Activated CD4-positive, alpha-beta T cell treated with anti-CD3 and anti-CD28 coated beads, Interleukin-2, Interleukin-4, amounts not matched to agents 100 ng/mL and 50 ng/mL, durations not matched to agents 16 hours and 8 hours (primary cell): ENCODE data around the gene SETMAR.
"Not testable (repeated sequence)": the region's sequence is repeated elsewhere in the genome, so short reads cannot be mapped to it uniquely, and the experiment has no call there.

Experiments used
- DNase-seq: peaks from one replicate; pipeline ENCODE4 v3.0.0-alpha.2; 2020; ENCODE audit warnings: low spot score

Gene SETMAR

DNA sequence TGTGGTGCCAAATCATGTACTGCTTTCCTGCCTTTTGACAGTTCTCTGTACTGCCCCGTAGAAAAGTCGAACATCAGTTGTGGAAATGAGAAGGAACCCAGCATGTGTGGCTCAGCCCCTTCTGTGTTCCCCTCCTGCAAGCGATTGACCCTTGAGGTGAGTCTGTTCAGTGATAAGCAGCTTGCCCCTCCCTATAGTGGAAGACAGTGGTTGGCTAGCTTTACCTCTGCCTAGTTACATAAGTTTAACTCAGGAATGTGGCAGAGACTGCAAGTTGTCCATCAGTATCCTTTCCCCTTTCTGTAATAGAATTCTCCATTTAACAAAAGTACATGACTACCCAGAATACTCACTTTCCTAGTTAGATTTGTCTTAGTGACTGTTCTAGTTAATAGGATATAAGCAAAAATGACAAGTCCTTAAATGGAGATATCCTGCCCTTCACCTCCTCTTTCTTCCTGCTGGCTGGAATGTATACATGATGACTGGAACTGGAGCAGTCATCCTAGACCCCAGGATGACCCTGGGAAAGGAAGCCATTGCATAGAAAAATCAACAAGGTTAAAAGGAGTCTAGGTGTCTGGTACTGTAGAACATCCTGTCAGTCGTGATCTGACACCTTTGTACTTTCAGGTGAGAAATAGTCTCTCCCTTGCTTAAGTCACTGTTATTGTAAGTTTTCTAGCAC is 10.6 kb downstream of the SETMAR start:
- no peak for DNase-seq

DNA sequence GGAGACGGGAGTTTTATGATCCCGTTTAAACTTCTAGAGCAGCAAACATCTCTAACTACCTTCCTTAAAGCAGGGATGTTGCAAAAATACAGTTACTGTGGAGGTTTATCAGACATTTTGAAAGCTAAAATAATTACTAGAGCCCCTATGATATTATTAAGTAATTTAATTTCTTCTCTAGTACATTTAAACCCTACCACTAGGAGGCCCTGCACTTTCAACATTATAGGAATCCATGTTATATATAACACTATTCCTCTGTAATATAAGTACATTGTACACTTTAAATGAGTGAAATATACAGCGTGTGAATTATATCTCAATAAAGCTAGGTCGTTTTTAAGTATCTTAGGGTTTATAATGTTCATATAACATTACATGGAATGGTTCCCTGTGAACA is 11.5 kb downstream of the SETMAR start:
- no peak for DNase-seq

DNA sequence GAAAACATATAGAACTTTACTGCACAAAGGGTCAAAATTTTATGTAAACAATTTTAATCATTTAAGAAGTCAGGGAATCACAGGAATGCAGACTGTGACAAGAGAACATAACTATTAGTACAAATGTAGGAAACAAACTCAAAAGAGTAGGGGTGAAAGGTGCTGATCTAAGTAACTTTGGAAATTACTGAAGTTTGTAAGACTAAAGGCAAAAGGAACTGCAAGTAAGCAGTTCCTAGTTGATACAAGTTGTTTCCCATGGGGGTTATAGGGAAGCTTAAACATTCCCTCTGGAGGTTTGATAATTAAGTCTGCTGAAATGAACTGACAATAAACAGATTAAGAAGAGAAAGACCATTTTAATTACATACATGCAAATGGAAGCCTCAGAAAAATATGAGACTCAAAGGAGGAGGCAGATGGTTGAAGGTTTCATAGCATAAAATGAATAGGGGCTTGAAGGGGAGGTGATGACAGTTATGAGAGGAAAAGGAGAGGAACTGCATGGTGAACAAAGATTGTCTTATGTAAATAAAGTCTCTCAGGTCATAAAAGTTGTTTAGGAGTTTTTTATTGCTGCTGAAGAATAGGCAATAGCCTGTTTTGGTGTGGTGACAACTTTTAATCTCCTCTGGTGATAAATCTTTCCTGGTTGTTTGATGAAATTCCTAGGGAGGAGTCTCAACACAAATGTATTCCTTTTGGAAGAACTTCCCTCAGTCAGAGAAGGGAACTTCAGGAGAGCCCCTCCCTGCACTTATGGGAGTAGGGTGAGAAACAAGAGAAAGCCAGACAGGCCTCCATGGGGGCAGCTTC is 17.1 kb downstream of the SETMAR start:
- DNase-seq, result no peak

DNA sequence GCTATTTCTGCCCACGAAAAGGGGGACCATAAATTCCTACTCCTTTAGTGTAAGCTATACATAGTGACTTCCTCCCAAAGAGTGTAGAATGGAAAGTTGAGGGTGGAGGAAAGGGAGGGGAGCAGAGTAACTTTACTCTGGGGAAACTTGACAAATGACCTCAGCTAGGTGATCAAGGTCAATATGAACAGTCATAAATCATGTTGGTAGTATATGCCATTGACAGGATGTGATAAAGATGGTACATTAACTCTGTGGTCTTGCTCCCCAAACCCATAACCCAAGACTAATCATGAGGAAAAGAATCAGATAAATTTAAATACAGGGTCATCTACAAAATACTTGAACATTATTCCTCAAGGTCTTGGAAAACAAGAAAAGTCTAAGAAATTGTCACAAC is 18.6 kb downstream of the SETMAR start:
- DNase-seq, result no peak

DNA sequence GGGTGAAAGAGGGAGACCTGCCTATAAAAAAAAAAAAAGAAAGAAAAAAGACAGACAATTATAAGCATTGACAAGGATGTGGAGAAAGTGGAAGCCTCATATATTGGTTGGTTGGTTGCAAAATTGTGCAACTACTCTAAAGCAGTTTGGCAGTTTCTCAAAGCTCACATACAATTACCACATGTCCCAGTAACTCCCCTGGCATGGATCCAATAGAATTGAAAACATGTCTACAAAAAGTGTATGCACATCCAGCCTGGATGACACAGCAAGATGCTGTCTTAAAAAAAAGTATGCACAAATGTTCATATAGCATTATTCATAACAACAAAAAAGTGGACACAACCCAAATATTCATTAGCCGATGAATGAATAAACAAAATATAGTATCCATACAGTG is 19.5 kb downstream of the SETMAR start:
- DNase-seq, result no peak

DNA sequence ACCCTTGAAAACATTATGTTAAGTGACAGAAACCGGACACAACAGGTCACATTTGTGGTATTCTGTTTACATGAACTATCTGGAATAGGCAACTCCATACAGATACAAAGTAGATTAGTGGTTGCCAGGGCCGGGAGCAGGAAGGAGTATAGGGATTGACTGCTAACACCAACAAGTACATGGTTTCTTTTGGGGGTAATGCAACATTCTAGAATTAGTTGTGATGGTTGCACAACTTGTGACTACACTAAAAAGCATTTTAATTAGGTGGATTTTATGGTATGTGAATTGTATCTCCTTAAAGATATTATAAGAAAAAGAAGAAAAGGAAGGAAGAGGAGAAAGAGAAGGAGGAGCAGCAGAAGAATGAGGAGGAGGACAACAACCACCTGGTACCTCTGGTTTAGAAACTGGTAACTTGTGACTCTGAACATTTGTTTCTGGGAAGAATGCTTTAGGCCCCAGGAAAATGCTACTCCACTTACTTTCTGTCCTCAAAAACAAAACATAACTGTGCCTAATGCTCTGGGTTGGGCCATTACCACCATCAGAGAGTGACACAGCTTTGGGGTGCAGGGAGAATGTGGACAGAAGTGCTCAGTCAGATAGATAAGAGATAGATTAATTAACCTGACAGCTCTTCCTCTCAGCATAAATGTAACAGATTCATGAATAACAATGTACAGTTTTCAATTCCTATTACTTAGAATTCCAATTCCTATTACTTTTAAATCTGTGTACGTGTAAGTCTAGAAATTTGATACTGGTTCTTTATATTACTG is 20.3 kb downstream of the SETMAR start:
- no peak for DNase-seq

DNA sequence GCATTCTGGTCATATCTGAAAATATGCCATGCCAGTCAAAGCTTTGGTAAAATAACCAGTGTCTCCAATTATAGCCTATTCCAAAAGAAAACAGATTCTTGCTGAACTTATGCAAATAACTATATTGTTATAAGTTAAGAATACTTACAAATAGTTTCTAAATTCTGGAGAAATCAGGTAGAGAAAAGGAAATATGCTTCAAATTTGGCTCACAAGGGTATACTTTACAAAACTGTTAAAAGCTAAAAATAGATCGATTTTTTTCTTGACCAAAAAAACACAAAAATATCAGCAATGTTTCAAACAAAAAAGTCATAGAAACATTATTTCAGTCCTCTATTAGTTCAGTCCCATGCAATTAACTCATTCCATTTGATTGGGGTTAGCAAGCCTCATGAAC is 23.7 kb downstream of the SETMAR start:
- no peak for DNase-seq

DNA sequence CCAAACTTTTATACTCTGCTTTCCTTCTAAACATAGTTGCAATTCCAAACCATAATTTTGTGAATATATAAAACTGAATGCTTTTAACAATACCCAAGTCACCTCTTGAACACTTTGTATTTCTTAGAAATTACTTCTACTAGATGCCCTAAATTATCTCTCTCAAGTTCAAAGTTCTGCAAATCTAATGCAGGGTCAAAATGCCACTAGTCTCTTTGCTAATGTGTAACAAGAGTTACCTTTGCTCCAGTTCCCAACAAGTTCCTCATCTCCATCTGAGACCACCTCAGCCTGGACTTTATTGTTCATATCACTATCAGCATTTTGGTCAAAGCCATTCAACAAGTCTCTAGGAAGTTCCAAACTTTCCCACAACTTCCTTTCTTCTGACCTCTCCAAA is 26.6 kb downstream of the SETMAR start:
- not testable (repeated sequence) for DNase-seq

DNA sequence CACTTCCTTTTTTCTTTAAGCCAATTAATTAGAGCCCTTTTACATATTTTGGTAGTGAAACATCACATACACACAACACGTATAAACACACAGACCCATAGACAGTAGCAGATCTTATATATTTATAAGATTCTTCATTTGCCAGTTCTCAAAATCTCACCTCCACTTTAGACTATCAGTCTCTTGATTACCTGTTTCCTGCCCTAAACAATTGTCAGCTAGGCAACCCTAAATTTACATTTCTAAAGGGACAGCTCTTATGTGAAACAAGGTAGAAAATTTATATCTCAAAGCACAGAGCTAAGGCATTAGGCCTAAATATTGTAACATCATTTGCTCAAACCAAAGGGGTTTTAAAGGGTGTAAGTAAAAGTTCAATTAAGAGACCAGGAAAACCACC is 28.9 kb downstream of the SETMAR start:
- DNase-seq, result no peak

DNA sequence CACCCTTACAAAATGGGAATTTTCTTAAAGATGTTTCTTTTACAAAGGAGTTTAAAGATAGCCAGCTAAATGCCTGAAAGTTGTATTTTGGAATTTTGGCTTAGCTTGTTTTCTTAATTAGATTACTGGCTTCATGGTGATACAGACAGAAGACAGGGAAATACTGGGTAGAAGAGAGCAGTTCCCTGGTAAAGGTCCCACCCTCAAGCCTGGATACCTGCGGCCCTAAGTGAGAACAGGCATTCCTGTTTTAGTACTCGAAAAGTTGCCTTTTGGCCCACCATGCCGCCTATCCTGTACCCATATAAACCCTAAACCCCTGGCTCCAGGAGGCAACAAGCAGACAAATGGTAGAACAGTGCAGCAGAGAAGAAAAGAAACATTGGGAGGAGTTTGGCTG is 29.4 kb downstream of the SETMAR start:
- no peak for DNase-seq

DNA sequence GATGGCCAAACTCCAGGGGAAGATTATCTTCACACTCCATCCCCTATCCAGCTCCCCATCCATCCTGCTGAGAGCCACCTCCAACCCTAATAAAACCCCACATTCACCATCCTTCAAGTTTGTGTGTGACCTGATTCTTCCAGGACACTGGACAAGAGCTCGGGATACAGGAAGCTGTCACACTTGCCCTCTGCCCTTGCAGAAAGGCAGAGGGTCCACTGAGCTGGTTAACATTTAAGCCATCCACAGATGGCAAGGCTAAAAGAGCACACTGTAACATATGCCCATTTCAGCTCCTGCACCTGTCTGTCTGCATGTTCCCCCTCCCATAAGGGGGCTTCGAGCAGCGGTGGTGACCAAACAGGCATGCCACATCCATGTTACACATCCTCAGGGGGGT is 29.8 kb downstream of the SETMAR start:
- no peak for DNase-seq

DNA sequence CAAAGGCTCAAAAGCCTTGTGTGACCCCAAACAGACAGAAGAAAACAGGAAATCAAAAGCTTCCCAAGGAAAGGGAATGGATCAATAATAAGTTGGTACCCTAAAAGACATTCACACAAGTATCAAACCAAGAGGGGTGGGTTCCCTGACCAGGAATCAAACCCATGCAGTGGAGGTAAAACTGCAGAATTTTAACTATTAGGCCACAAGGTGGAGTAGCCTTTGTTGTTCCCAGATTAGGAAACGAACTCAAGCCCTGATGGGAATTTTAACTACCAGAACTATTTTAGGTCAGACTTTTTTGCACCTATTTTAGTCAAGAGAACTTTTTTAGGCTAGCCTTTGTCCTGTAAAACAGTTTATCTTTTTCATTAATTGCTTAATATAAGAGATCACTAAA is 31.4 kb downstream of the SETMAR start:
- DNase-seq, result no peak

DNA sequence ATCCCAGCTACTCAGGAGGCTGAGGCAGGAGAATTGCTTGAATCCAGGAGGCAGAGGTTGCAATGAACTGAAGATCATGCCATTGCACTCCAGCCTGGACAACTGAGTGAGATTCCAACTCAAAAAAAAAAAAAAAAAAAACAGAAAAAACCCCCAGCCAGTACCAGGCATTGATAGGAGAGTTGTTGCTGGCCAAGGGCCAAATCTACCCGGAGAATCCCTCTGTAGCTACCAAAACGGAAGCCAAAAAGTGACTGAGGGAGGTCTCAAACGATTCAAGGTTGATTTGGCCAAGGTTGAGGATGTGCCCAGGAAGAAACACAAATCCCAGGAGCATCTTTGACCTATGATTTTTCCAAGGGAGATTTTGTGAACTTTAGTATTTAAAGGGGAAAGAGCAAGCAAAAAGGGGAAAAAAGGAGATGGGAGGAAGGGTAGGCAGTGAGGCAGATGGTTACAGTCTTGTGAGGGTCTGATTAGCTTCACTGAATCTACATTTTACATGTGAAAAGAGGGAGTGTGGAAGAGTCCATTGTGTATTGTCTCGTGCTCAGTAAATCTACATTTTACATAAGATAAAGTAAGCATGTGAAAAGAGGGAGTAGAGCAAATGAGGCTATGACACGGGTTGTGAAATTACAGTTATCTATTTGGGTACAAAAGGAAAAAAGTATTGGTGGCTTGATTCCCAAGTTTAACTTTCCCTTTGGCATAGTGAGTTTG is 32.8 kb downstream of the SETMAR start:
- DNase-seq, result no peak

DNA sequence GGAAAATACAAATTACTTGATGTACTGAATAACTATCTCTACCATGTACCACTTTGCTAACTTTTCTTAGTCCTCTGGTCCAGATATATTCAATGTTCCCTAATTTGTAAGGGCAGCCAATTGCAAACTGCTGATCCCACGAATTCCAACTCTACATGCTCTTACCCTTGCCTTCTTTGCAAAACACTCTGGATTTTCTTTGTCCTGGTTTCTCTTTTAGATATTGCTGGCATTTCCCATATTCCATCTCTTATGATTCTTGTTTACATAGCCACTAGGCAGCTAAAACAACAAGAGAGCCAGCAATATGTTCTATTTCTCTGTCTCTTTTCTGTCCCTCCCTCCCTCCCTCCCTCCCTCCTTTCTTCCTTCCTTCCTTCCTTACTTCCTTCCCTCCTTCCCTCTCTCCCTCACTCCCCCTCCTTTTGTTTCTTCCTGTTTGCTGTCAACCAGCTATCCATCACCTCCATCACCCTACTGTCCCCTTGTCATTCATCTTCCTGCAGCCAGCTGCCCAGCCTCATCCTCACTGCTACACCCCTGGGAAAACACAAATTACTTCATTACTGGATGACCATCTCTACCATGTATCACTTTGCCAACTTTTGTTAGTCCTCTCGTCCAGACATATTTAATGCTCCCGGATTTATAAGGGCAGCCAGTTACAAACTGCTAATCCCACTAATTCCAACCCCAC is 33.8 kb downstream of the SETMAR start:
- no peak for DNase-seq

DNA sequence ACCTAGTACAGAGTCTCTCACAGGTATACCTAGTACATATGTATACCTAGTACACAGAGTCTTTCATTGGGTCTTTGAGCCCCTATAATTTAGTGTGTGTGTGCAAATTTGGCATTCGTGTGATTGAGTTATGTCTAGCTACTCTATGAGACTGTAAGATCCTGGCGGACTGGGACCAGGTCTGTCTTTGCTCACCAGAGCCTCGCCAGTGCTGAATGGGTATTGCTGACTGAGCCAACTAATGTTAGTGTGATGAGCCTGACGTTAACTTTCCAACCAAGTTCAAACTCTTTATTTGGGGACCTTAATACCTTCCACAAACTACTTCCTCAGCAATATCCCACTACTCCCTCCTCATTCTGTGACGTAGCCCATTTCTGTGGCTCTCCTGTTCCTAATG is 35.6 kb downstream of the SETMAR start:
- DNase-seq, result no peak

DNA sequence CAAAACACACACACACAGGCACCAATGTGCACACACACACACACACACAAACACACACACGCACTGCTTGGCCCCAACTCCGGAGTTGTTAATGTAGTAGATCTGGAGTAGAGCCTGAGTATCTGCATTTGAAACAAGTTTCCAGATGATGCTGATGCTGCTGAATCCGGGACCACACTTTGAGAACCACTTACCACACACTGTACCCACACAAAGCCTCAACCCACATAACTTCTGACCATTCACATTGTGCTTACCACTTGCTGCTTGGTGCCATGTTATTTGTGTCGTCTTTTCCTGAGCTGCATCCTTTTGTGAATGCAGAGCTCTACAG is 36.9 kb downstream of the SETMAR start:
- no peak for DNase-seq

DNA sequence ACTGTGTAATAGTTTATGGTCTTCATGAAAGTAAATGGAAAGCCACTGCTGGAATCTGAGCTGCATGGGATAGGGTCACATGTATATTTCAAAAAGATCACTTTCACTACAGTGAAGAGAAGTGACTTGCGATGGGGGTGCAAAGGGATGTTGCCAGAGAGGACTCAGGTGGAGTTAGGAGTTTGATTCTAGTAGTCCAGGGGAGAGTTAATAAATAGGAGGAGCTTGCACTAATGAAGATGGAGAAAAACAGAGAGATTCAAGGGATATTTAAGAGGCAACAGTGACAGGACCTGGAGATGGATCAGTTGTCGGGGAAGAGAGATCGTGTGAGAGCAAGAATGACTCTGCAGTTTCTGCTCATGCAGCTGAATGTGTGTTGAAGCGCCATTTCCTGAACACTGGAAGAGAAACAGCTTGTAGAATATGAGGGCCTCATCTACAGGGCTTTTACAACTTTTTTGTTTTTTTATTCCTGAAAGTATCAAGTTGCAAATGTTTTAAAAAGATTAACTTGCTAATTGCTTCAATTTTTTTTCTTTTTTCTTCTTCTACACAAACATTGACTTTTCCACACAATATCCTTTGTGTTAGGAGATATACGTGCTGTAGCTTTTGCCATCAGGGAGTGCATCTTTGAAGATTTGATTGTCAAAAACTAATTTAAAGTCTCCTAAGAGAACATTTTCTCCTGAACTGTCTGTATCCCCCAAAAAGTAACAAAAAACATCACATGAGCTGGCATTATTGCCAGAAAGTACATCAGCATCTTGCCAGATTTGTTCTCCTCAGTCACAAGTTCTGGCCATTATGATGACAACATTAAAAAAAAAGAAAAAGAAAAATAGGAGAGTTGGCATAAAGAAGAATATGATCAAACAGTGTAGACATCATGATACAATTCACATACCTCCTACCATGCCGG is 37.5 kb downstream of the SETMAR start:
- DNase-seq, result no peak

DNA sequence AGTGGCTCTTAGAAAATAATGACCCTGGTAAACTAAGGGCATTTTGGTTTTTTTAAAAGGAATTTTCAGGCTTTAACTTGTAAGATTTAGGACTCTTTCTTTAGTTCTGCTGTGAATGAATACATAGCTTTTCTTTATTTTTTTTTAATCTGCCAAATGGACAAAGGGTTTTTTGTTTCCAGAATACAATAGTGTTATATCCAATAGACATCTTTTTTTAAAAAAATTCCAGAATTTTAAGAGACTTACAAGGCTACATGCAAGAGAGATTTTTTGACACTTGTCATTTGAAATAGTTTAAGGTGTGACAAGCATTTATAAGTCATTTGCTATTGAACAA is 38.1 kb downstream of the SETMAR start:
- DNase-seq, result no peak

DNA sequence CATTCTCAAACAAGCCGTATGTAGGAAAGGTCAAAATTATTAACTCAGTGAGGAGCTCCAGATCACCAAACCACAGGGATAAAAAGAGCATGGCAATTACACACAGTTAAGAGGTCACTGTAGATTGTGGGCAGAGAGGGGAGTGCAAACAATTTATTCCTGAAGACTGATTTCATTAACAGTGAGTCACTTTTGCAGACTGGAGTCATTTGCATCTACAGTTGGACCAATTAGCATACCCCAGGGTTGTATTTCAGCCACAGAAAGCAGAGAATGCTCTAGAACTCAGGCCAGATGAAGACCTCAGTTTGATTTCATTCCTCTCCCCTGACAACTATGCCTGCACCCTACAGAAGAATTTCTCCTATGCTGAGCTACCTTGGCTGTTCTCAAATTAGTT is 40.1 kb downstream of the SETMAR start:
- DNase-seq, result no peak

DNA sequence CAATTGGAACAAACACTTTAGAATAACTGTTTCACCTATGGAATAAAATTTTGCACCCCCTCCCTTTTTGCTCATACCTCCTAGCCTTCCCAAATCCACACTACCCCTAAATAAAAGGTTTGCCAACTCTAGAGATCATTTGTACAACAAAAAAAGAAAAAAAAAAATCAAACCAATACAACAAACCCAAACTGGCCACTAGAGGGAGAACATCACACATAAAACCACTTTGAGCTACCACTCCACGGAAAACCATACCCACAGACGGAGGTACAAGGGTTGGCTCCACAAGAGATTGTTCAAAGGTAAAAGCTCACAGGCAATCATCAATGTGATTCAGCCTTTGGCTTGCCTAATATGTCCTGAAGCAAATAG is 47.6 kb downstream of the SETMAR start:
- peak; percentile 74 for DNase-seq
